ENCODE results near the gene PNPLA7. TPM values are rescaled to one million over a fixed set of nuclear protein-coding genes. Genes with fewer than 3 reads are reported as not detected.
"Not testable (repeated sequence)": the region's sequence is repeated elsewhere in the genome, so short reads cannot be mapped to it uniquely, and the experiment has no call there.

The PNPLA7 gene
- total and polyA plus RNA-seq, 3 donors from 2014 or later = 4.2 to 17.8 (median 10.9) TPM

DNA sequence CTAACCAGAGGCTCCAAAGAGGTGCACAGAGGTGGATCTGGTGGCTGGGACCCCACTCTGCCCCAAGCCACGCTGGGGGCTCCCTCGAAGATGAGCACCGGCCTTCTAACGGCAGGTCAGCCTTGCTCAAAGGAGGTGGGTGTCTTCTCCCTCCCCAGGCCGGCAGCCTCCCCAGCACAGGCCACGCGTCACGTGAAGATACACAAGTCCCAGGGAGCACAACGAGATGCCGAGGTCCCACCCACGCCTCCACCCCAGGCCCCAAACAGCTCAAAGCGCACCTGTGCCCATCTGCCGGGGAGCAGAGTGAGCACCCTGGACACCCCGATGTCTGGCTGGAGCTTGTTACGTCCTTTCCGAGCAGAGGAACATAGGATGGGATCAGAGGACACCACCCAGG lies 12.1 kb downstream of the PNPLA7 start:
- 95 to 97% methylated on average over 11 to 16 of the region's 16 CpGs for WGBS, 2 donors
- intact Hi-C loops (cut with DNase I; ENCODE audit: low total_unique reads) = no loop called here
- DNase-seq = no peak
- no peaks in the 10 kb centered on the region for H3K4me1 ChIP-seq
- H3K4me3 ChIP-seq = no peak overlapping the region
- H3K27ac ChIP-seq = no peak overlapping the region
- H3K9me3 ChIP-seq = no peaks in the 10 kb centered on the region
- no peaks in the 10 kb centered on the region for H3K36me3 ChIP-seq (ENCODE audit: low read depth, missing control alignments)
- H3K27me3 ChIP-seq = no peaks in the 10 kb centered on the region
- TF ChIP-seq, protein P1, sequence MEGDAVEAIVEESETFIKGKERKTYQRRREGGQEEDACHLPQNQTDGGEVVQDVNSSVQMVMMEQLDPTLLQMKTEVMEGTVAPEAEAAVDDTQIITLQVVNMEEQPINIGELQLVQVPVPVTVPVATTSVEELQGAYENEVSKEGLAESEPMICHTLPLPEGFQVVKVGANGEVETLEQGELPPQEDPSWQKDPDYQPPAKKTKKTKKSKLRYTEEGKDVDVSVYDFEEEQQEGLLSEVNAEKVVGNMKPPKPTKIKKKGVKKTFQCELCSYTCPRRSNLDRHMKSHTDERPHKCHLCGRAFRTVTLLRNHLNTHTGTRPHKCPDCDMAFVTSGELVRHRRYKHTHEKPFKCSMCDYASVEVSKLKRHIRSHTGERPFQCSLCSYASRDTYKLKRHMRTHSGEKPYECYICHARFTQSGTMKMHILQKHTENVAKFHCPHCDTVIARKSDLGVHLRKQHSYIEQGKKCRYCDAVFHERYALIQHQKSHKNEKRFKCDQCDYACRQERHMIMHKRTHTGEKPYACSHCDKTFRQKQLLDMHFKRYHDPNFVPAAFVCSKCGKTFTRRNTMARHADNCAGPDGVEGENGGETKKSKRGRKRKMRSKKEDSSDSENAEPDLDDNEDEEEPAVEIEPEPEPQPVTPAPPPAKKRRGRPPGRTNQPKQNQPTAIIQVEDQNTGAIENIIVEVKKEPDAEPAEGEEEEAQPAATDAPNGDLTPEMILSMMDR (IDR thresholded peaks at IDR 0.05) = no peak
- TF ChIP-seq POLR2A (IDR thresholded peaks at IDR 0.05) = no peak

DNA sequence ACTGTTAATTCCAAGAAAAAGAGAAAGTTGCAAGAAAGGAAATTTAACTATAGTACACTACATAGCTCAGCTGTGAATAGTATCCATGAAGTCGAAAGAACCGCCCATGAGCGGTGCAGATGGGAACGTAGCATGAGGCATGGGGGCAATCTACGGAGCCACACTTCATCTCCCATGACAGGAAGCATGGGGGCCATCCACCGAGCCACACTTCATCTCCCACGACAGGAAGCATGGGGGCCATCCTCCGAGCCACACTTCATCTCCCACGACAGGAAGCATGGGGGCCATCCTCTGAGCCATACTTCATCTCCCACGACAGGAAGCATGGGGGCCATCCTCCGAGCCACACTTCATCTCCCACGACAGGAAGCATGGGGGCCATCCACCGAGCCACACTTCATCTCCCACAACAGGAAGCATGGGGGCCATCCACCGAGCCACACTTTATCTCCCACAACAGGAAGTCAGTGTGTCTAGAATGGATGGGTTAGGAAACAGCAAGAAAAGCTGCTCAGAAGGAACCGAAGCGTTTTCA lies 13.5 kb downstream of the PNPLA7 start:
- H3K36me3 ChIP-seq (ENCODE audit: low read depth, missing control alignments); H3K27me3 ChIP-seq: not testable (repeated sequence)
- 84 to 88% methylated on average over 16 of the region's 16 CpGs for WGBS, 2 donors

DNA sequence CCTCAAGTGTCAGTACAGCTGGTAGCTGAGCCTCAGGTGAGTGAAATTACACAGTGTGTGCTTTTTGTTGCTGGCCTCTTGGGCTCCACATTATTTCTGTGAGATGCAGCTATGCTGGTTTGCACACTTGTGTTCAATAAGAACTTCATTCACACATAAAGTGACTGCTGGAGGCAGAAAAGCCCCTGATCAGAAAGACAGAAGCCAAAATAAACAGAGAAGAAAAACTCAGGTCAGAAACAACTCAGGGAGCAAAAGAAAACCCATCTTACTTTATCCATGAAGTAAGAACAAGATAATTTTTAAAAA lies 15.1 kb downstream of the PNPLA7 start:
- no peaks in the 10 kb centered on the region for H3K27me3 ChIP-seq
- no peak overlapping the region for H3K4me3 ChIP-seq
- no peaks in the 10 kb centered on the region for H3K36me3 ChIP-seq (ENCODE audit: low read depth, missing control alignments)
- no peak for DNase-seq
- no peaks in the 10 kb centered on the region for H3K9me3 ChIP-seq
- intact Hi-C loops (cut with DNase I; ENCODE audit: low total_unique reads) = no loop called here
- H3K27ac ChIP-seq = no peak overlapping the region
- TF ChIP-seq POLR2A (IDR thresholded peaks at IDR 0.05) = no peak
- TF ChIP-seq, protein P1 (IDR thresholded peaks at IDR 0.05) = peak in 2 of 3 experiments; percentile 1 to 4
- H3K4me1 ChIP-seq = peaks cover 13% of the 10 kb centered on the region

More for the DNA sequence above, 13.5 kb downstream of the PNPLA7 start:
- H3K27ac ChIP-seq; DNase-seq; H3K4me1 ChIP-seq; H3K9me3 ChIP-seq; H3K4me3 ChIP-seq; intact Hi-C loops (cut with DNase I; ENCODE audit: low total_unique reads): not testable (repeated sequence)

DNA sequence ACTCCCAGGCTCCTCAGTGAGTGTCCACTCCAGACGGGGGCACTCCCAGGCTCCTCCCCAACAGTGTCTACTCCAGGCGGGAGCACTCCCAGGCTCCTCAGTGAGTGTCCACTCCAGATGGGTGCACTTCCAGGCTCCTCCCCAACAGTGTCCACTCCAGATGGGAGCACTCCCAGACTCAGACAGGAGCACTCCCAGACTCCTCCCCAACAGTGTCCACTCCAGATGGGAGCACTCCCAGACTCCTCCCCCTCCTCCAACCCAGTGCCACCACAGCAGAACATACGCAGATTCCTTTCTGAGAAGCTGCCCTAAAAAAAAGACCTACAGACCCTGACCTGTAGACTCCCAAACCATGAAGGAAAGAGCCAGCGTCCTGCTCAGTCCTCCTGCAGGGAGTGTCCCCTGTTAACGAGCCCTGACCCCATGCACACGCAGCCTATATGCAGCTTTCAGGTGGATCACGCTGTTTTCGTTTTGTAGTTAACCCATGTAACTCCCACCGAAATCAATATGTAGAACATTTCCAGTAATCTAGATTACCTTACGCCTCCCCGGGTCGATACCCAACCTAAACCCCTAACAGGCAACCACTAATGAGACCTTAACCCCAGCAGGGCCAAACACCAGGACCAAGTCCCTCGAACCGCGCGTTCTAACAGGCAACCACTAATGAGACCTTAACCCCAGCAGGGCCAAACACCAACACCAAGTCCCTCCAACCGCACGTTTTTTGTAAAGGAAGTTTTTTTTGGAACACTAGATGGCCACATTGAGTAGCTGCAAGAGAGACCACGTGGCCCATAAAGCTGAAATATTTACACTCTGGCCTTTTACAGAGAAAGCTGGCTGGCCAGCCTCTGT lies 15.7 kb downstream of the PNPLA7 start:
- Histone ChIP-seq H3K4me1 (peaks cover 13% of the 10 kb centered on the region), H3K27ac (no peak overlapping the region), H3K9me3 (no peaks in the 10 kb centered on the region), H3K36me3 (ENCODE audit: low read depth, missing control alignments) (no peaks in the 10 kb centered on the region), H3K4me3 (no peak overlapping the region), H3K27me3 (no peaks in the 10 kb centered on the region)
- no peak for TF ChIP-seq POLR2A (IDR thresholded peaks at IDR 0.05)
- TF ChIP-seq, protein P1 (IDR thresholded peaks at IDR 0.05) = peak; percentile 41 to 73 (median 71)
- DNase-seq = peak; percentile 68
- intact Hi-C loops (cut with DNase I; ENCODE audit: low total_unique reads) = no loop called here
- 51 to 61% methylated on average over 18 to 19 of the region's 19 CpGs for WGBS, 2 donors

DNA sequence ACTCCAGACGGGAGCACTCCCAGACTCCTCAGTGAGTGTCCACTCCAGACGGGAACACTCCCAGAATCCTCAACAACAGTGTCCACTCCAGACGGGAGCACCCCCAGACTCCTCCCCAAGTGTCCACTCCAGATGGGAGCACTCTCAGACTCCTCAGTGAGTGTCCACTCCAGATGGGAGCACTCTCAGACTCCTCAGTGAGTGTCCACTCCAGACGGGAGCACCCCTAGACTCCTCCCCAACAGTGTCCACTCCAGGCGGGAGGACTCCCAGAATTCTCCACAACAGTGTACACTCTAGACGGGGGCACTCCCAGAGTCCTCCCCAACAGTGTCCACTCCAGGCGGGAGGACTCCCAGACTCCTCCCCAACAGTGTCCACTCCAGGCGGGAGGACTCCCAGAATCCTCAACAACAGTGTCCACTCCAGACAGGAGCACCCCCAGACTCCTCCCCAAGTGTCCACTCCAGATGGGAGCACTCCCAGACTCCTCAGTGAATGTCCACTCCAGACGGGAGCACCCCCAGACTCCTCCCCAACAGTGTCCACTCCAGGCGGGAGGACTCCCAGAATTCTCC lies 17.2 kb downstream of the PNPLA7 start:
- H3K4me1 ChIP-seq = peaks cover 13% of the 10 kb centered on the region
- H3K9me3 ChIP-seq; H3K4me3 ChIP-seq; intact Hi-C loops (cut with DNase I; ENCODE audit: low total_unique reads); H3K36me3 ChIP-seq (ENCODE audit: low read depth, missing control alignments); DNase-seq; H3K27me3 ChIP-seq; H3K27ac ChIP-seq: not testable (repeated sequence)
- WGBS, 2 donors = 90% methylated on average over 9 to 10 of the region's 10 CpGs
